Upper lobe of right lung (tissue), 1 donor: Measurements from ENCODE around the gene ULK2. TPM values are rescaled to one million over a fixed set of nuclear protein-coding genes. Genes with fewer than 3 reads are reported as not detected.
"Not testable (repeated sequence)": the region's sequence is repeated elsewhere in the genome, so short reads cannot be mapped to it uniquely, and the experiment has no call there.

Source experiments
- ATAC-seq: fragments of 200-7000 bp; cut with Tn5 transposase; one replicate; pipeline ENCODE4 v1.9.1; 2020; ENCODE audit warnings: mild to moderate bottlenecking, moderate library complexity
- DNase-seq: peaks from one replicate; pipeline ENCODE4 v3.0.0-alpha.2; 2020
- H3K27ac ChIP-seq: fragments of 200-600 bp; one replicate; pipeline ENCODE4 v1.8.0; 2022
- H3K27me3 ChIP-seq: fragments of 200-600 bp; one replicate; pipeline ENCODE4 v1.8.0; 2022; ENCODE audit warnings: mild to moderate bottlenecking
- H3K36me3 ChIP-seq: fragments of 200-600 bp; one replicate; pipeline ENCODE4 v1.8.0; 2022
- H3K4me1 ChIP-seq: fragments of 200-600 bp; one replicate; pipeline ENCODE4 v1.8.0; 2022
- H3K4me3 ChIP-seq: fragments of 200-600 bp; one replicate; pipeline ENCODE4 v1.8.0; 2022; ENCODE audit warnings: mild to moderate bottlenecking
- H3K9me3 ChIP-seq: fragments of 200-600 bp; one replicate; pipeline ENCODE4 v1.8.0; 2022
- intact Hi-C: fragments of 100-400 bp; cut with DNase I; formaldehyde crosslinking; loops from one replicate; pipeline ENCODE4 v1.11.0; 2022
- total RNA-seq: library from RNA; stranded (reverse); fragmentation: NEBNext Ultra II Directional; extraction: Animal tissue kit (Norgen Biotek cat#: 25700); gene quantifications from one replicate; pipeline ENCODE4 v1.2.1, GENCODE V29; 2021
- TF ChIP-seq, protein P1 (sequence below): fragments of 200-600 bp; IDR thresholded peaks from one replicate; pipeline ENCODE4 v1.8.0; 2022; ENCODE audit warnings: antibody characterized with exemption
- donor health status: DM: no; HTN: yes; CAD: no; lungs with severe emphysema.

Gene ULK2
- total RNA-seq, 1 donor from 2014 or later: 30.8 TPM

- Histone ChIP-seq H3K36me3 (peaks cover 14% of the 10 kb centered on the region), H3K27ac (no peak overlapping the region), H3K9me3 (no peaks in the 10 kb centered on the region), H3K4me1 (peaks cover 3% of the 10 kb centered on the region), H3K4me3 (no peak overlapping the region), H3K27me3 (no peaks in the 10 kb centered on the region)
- TF ChIP-seq, protein P1, sequence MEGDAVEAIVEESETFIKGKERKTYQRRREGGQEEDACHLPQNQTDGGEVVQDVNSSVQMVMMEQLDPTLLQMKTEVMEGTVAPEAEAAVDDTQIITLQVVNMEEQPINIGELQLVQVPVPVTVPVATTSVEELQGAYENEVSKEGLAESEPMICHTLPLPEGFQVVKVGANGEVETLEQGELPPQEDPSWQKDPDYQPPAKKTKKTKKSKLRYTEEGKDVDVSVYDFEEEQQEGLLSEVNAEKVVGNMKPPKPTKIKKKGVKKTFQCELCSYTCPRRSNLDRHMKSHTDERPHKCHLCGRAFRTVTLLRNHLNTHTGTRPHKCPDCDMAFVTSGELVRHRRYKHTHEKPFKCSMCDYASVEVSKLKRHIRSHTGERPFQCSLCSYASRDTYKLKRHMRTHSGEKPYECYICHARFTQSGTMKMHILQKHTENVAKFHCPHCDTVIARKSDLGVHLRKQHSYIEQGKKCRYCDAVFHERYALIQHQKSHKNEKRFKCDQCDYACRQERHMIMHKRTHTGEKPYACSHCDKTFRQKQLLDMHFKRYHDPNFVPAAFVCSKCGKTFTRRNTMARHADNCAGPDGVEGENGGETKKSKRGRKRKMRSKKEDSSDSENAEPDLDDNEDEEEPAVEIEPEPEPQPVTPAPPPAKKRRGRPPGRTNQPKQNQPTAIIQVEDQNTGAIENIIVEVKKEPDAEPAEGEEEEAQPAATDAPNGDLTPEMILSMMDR: no peak
- intact Hi-C loops: no loop called here
- DNase-seq (no peak), ATAC-seq (no peak)
Observed at GRCh38 chr17:19865021-19865420, 2.7 kb downstream of the ULK2 start.

GRCh38 chr17:19860647-19861177 is 7.0 kb downstream of the ULK2 start:
- H3K27me3 ChIP-seq, intact Hi-C loops, H3K4me1 ChIP-seq, H3K4me3 ChIP-seq, H3K9me3 ChIP-seq, H3K27ac ChIP-seq, ATAC-seq: not testable (repeated sequence)
- H3K36me3 ChIP-seq: peaks cover 14% of the 10 kb centered on the region
- peak; percentile 25 for DNase-seq

DNA sequence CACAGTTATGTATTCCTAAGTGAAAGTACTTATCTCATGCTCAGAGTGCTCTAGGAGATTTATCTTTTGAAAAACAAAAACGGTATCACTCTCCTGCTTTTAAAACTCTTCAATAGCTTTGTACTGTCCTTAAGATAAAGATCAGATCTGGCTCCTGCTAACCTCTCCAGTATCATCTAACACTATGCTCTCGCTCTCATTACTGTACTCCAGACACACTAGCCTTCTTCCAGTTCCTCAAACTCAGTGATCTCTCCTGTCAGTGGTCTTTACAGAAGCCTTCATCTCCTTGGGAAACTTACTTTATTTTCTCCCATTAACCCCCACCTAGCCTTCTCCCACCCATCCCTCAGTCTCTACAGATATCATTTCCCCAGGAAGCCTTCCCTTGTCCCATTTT is 10.1 kb downstream of the ULK2 start:
- Histone ChIP-seq H3K4me3 (no peak overlapping the region), H3K9me3 (no peaks in the 10 kb centered on the region), H3K27me3 (no peaks in the 10 kb centered on the region), H3K27ac (no peak overlapping the region), H3K36me3 (peaks cover 17% of the 10 kb centered on the region), H3K4me1 (no peaks in the 10 kb centered on the region)
- TF ChIP-seq, protein P1: no peak
- DNase-seq (no peak), ATAC-seq (no peak)
- intact Hi-C loops: no loop called here

DNA sequence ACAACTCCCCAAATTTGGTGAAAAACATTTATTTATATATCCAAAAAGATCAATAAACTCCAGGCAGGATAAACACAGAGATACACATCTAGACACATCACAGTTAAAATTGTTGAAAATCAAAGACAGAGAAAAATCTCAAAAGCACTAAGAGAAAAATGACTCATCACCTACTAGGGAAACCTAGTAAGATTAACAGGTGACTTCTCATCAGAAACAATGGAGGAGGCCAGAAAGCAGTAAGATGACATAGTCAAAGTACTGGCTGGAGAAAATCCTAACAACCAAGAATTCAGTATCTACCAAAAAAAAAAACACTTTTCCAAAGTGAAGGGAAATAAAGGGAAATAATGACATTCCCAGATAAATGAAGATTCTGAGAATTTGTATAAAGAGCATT is 33.8 kb downstream of the ULK2 start:
- ATAC-seq (no peak), DNase-seq (no peak)
- Histone ChIP-seq H3K4me3 (no peak overlapping the region), H3K9me3 (no peaks in the 10 kb centered on the region), H3K27ac (no peak overlapping the region), H3K27me3 (no peaks in the 10 kb centered on the region), H3K4me1 (no peaks in the 10 kb centered on the region), H3K36me3 (peaks cover 41% of the 10 kb centered on the region)
- TF ChIP-seq, protein P1: no peak
- intact Hi-C loops: no loop called here

DNA sequence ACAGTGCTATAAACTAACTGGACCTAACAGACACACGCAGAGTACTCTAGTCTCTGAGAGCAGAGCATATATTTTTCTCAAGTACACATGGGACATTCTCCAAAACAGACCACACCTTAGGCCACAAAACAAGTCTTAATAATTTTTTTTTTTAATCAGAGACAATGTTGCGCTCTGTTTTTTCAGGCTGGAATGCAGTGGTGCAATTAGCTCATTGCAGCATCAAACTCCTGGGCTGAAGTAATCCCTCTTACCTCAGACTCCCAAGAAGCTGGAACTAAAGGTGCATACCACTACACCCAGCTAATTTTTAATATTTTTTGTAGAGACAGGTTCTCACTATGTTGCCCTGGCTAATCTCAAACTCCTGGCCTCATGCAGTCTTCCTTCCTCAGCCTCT is 37.7 kb downstream of the ULK2 start:
- Histone ChIP-seq H3K36me3 (peaks cover 33% of the 10 kb centered on the region), H3K9me3 (no peaks in the 10 kb centered on the region), H3K27me3 (no peaks in the 10 kb centered on the region), H3K4me3 (no peak overlapping the region), H3K4me1 (no peaks in the 10 kb centered on the region), H3K27ac (no peak overlapping the region)
- intact Hi-C loops: no loop called here
- DNase-seq (no peak), ATAC-seq (peak; percentile 33)
- TF ChIP-seq, protein P1: no peak

- H3K36me3 ChIP-seq: peaks cover 61% of the 10 kb centered on the region
- no peak for DNase-seq
- no peaks in the 10 kb centered on the region for H3K4me1 ChIP-seq
- H3K4me3 ChIP-seq: no peak overlapping the region
- no peak overlapping the region for H3K27ac ChIP-seq
- no peaks in the 10 kb centered on the region for H3K27me3 ChIP-seq
- intact Hi-C loops: no loop called here
- H3K9me3 ChIP-seq: no peaks in the 10 kb centered on the region
- ATAC-seq: no peak
- TF ChIP-seq, protein P1: peak; percentile 12
Observed at GRCh38 chr17:19812407-19812806, 55.3 kb downstream of the ULK2 start.
